ENCODE results near the gene MOB3B.

GRCh38 chr9:27530915-27531755, 1.5 kb upstream of the MOB3B start:
- TF ChIP-seq ETV6 (conservative IDR thresholded peaks at IDR 0.05 in 1 of 2, IDR thresholded peaks at IDR 0.05 in 1 of 2; ENCODE audit: borderline replicate concordance in 1 of 2, low read depth in 1 of 2) (no peak), PAX8 (IDR thresholded peaks at IDR 0.05) (no peak), ZNF217 (IDR thresholded peaks at IDR 0.05) (no peak), CTCF (IDR thresholded peaks at IDR 0.05 in 2 of 3, conservative IDR thresholded peaks at IDR 0.05 in 1 of 3; ENCODE audit: control insufficient read depth in 2 of 3, extremely low read depth in 1 of 3, insufficient read depth in 1 of 3, low read depth in 3 of 3, low read length in 3 of 3) (no peak), BMI1 (IDR thresholded peaks at IDR 0.05; ENCODE audit: borderline replicate concordance) (no peak), USF2 (IDR thresholded peaks at IDR 0.05; ENCODE audit: borderline replicate concordance, low read depth, low read length) (no peak), RCOR1 (conservative IDR thresholded peaks at IDR 0.05; ENCODE audit: low read depth, low read length) (no peak), CHD2 (IDR thresholded peaks at IDR 0.05; ENCODE audit: borderline replicate concordance, low read depth, low read length) (no peak), ZNF274 (IDR thresholded peaks at IDR 0.05; ENCODE audit: insufficient read depth, insufficient read length) (no peak)

All from GM12878 (cell line).